GM21786 (cell line): ENCODE measurements around the gene FSTL5.
"Not testable (repeated sequence)": the region's sequence is repeated elsewhere in the genome, so short reads cannot be mapped to it uniquely, and the experiment has no call there.

Experiments used
- ATAC-seq: cut with Tn5 transposase; IDR thresholded peaks from one replicate; pipeline ENCODE4 v1.9.1; 2021; ENCODE audit not compliant: unreplicated experiment

FSTL5 gene

GRCh38 chr4:162103908-162104307, 59.9 kb downstream of the FSTL5 start:
- ATAC-seq: not testable (repeated sequence)

DNA sequence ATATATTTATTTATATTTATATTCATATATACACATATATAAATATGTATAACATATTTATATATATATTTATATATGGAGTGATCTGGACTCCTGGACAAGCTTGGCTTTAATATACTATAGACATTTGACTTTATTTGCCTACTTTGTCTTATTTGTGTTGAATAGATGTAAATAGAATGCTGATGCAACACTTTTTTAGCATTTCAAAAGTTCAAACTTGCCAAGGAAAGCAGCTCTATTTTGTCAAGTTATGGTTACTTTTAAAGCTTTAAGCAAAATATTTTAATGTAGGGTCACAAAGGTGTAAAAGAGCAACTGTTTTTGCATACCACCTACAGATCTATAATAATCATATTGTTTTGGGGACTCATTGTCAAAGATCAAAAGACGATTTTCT, 61.1 kb downstream of the FSTL5 start:
- ATAC-seq: no peak

- no peak for ATAC-seq
Measured at GRCh38 chr4:162101337-162101736, 62.5 kb downstream of the FSTL5 start.

DNA sequence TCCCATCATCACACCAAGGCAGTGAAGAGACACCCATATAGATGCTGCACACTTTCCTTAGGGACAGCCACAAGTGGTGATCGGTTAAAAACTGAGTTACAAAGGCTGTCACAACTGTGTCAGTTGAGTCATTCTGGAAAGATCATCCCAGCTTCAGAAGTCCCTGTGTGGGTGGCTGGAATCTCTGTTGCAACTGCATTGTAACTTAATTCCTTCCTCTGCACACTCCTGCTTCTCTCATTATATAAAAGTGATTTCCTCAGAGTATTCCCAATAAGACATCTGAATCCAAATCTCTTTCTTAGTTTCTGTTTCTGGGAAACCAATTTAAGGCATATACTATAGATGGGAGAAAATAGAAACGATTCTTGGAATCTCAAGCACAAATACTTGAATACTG, 88.1 kb downstream of the FSTL5 start:
- no peak for ATAC-seq

- no peak for ATAC-seq
Measured at GRCh38 chr4:162061214-162061613, 102.6 kb downstream of the FSTL5 start.

DNA sequence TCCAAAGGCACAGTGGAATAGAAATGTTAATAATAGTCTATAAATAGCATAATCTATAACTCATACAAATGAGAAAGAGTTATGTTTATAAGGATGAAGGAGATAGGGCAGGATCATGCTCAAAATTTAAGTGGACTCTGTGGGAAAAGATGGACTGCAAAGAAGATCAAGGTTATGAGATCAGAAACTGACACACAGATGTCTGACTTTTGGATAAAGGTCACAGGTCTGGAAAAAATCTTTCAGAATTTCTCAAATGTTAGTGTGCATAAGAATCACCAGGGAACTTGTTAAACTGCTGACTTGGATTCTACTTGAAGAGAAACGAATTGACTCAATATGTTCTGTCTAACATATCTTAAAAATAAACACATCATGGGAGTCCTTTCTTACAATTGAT, 104.1 kb downstream of the FSTL5 start:
- no peak for ATAC-seq

DNA sequence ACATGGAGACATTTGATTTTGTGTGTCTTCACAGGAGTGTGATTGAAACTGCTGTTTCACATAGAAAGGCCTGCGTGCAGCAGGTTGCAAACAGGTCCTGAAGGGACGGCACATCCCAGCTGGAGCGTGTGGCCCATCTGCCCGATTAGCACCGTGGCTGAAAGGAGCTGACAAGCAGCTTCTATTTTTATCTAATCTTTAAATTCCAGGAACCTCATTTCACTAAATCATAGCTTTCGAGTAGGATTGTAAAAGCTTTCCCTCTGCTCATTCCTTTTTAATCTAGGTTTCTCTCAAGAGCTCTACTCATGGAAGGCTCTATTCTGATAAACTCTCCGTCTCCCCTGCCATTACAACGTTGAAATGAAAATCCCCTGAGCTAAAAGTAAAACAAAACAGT, 106.8 kb downstream of the FSTL5 start:
- no peak for ATAC-seq

DNA sequence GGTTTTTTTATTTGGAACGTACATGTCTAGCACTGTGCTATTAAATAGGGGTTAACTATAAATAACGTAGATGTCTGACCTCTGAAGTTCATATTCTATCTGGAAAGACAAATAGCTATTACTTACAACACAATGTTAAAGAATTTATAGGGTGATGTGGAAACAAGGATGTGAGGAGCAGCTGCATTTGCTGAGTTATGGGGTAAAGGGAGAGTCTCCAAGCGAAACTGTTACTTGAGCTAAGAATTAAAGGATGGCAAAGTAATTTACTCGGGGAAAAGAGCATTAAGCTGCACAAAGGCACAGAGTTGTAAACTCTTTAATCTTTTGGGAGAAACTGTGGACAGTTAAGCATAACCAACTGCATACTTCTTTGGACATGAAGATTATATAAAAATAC, 117.7 kb downstream of the FSTL5 start:
- no peak for ATAC-seq

DNA sequence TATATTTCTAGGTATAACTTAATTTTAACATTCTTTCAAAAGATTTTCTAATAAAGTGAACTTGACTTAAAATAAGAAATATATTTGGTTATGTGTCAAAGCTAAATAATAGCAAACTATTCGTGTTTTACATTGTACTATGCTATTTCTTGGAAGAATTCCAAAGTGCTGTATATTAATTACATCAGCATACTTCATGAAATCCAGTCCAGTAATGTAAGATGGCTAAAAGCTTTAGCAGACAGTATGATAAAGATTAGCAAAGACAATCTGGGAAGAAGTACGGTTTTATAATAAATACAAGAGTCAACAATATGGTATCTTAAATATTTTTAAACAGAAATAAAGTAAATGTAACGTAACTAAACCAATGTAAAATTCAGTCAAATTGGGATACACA, 125.7 kb downstream of the FSTL5 start:
- ATAC-seq: no peak

DNA sequence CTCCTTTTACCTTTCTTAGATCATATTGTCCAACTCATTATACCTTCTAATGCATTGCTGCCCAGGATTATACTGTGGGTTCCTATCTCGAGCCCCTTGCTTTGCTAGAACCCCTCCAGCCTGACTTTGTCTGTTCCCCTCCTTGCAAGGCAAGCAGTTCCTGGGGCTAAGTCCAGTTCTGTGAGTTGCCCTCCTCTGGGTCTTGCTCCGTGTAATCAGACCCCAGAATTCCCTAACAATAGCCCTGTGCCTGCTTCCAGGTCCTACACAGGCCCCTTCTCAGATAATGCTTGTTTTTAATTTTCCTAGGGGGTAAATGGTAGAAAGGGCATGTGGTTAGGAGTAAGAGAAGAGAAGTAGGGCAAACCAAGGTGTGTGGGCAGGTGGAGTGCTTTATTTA, 145.9 kb downstream of the FSTL5 start:
- no peak for ATAC-seq

- ATAC-seq: no peak
Measured at GRCh38 chr4:162016991-162017390, 146.8 kb downstream of the FSTL5 start.

DNA sequence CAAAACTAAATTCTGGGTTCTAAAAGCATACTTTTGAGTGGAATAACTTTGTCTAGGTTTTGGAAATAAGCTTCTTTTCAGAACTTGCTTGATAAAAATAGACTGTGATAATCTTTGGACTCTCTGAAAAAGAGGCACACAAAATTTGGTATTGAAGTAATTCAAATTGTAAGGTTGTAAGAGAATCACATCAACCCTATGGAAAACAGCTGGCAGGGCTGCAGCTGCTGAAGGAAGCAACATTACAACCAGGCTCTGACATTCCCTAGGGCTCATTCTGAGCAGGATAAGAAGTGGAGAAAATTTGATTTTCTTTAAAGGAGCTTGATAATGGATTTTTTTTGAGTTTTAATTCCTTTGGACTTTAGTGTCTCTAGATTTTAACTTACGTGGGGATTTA, 147.6 kb downstream of the FSTL5 start:
- no peak for ATAC-seq

DNA sequence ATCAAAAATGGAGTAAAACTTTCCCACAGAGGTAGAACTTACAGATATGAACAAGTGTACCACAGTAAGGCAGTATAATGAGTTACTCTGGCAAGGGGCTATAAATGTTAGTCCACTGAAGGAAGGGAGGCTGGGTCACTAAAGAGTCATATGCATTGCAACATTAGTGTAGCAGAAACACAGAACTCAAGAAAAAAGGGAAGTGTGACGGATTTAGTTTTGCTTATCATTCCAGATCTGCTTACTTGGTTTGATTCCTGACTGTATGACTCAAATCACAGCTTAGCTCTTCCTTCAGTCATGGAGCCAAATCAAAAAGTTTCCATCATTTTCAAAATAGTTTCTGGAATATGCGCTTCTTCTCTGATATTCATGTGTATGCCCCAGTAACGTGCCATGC, 148.7 kb downstream of the FSTL5 start:
- no peak for ATAC-seq

DNA sequence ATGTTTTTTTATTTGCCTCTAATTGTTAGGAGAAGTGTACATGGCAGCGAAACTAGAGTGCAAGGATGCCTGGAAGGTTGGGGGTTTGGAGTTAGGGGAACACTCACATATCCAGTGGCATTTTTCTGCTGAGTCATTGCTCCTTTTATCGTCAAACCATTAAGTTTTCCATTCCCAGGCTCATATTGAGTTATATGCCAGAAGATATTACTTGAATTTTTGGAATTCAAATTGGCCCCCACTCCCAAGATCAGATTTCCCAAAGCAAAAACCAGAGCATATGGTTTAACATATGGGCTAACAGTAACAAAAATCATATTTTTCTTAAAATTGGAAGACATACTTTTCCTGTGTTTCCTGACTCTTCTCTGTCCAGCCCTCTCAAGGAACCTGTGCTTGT, 152.7 kb downstream of the FSTL5 start:
- ATAC-seq: no peak

DNA sequence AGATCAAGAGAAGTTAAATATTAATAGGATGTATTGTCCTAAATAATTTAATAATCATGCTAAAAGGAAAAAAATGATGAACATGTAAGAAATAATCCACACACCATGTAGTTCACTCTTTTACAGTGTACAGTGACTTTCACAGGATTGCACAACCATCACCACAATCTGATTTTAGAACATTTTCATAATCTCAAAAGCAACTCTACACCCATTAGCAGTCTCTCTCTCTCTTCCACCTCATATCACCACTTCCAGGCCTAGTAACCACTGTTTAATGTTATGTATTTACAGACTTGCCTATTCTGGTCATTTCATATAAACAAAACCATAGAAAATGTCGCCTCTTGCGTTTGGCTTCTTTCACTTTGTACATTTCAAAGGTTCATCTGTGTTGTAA, 153.4 kb downstream of the FSTL5 start:
- no peak for ATAC-seq

DNA sequence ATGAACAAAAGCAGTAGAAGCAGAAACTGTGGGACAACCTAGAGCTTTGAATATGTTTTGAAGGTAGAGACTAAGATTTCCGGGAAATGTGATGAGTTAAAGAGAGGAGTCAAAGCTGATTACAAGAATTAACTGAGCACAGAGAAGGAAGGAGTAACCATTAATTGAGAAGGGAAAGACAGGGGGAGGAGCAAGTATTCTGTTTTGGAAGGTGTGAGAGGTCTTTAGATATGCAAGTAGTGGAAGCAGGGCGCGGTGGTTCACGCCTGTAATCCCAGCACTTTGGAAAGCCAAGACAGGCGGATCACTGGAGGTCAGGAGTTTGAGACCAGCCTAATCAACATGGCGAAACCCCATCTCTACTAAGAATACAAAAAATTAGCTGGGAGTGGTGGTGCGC, 171.5 kb downstream of the FSTL5 start:
- ATAC-seq: no peak

DNA sequence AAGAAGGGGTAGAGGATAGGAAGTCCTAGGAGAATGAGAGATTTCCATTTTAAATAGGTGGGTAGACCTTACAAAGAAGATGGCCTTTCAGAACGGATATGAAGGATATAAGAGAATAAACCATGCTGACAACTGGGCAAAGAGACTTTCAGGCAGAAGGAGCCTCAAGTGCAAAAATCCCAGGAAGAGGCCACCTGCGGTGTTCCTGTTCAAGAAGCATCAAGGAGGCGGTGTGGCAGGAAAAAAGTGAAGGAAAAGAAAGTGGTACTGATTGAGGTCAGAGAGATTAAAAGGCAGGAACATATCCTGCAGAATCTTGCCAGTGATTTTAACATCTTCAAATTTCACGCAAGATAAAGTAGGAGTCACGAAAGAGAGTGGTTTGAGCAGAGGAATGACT, 172.0 kb downstream of the FSTL5 start:
- no peak for ATAC-seq

DNA sequence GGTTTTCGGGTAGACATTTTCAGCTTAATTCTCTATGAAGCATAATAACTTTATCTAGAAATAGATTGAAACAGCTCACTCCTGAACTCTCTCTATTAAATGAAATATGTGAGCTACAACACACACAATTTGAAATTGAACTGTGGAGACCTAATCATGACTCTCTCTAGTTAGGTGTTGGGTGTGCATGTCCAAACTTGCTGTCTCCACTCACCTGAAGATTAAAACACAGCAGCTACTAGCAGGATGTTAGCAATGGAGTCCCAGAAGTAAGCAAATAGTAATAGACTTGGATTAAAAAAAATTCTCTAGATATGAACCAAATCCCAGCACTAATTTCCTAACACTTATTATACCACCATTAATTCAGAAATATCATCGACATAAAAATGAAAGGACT, 173.1 kb downstream of the FSTL5 start:
- no peak for ATAC-seq

- no peak for ATAC-seq
Measured at GRCh38 chr4:161988946-161989345, 174.9 kb downstream of the FSTL5 start.

GRCh38 chr4:161987611-161988010, 176.2 kb downstream of the FSTL5 start:
- ATAC-seq: no peak

- ATAC-seq: no peak
Measured at GRCh38 chr4:161952382-161952781, 211.4 kb downstream of the FSTL5 start.

- ATAC-seq: no peak
Measured at GRCh38 chr4:161949946-161950725, 213.7 kb downstream of the FSTL5 start.

DNA sequence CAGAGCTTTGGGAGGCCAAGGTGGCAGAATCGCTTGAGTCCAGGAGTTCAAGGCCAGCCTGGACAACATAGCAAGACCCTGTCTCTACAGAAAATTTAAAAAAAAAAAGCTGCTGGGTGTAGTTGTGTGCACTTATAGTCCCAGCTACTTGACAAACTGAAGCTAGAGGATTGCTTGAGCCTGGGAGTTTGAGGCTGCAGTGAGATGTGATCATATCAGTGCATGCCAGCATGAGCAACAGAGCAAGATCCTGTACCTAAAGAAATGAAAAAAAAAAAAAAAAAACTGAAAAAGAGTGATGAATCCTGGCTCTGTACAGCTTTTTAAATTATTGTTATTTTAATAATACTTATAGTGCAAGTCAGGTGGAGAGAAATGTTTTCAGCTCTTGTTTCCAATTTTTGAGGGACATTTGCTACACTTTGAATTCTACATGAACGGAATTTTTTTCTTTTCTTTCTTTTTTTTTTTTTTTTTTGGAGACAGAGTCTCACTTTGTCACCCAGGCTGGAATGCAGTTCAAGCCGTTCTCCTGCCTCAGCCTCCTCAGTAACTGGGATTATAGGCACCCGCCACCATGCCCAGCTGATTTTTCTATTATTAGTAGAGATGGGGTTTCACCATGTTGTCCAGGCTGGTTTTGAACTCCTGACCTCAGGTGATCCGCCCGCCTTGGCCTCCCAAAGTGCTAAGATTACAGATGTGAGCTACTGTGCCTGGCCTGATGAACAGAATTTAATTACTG, 215.6 kb downstream of the FSTL5 start:
- ATAC-seq: no peak
